WERI-Rb-1 (cell line): ENCODE measurements around the gene SLC25A6.
A peak's percentile ranks its signal among the peaks of the same experiment; 100 is the strongest.
"Not testable (repeated sequence)": the region's sequence is repeated elsewhere in the genome, so short reads cannot be mapped to it uniquely, and the experiment has no call there.

ENCODE experiments used
- DNase-seq: peaks from one replicate; pipeline ENCODE4 v3.0.0-alpha.2; 2020
- H3K27ac ChIP-seq: fragments of 250-450 bp; sonication (Bioruptor Pico); 2 replicates; pipeline ENCODE4 v1.5.1; 2020; ENCODE audit warnings: mild to moderate bottlenecking, moderate library complexity
- H3K27me3 ChIP-seq: fragments of 250-450 bp; sonication (Bioruptor Pico); 2 replicates; pipeline ENCODE4 v1.5.1; 2021; ENCODE audit warnings: mild to moderate bottlenecking, low read depth, moderate library complexity; ENCODE audit not compliant: insufficient read depth, severe bottlenecking
- H3K36me3 ChIP-seq: fragments of 250-450 bp; sonication (Bioruptor Pico); 2 replicates; pipeline ENCODE4 v1.5.1; 2020; ENCODE audit warnings: mild to moderate bottlenecking, moderate library complexity
- H3K4me3 ChIP-seq: 2 replicates; pipeline ENCODE4 v1.5.1; 2011; ENCODE audit warnings: low read depth, mild to moderate bottlenecking, control low read depth, low read length
- H3K9me3 ChIP-seq: fragments of 250-450 bp; sonication (Bioruptor Pico); 2 replicates; pipeline ENCODE4 v1.5.1; 2021; ENCODE audit warnings: mild to moderate bottlenecking, moderate library complexity; ENCODE audit not compliant: severe bottlenecking
- CTCF ChIP-seq: IDR thresholded peaks from 2 replicates; pipeline ENCODE4 v1.5.1; 2011; ENCODE audit warnings: low read depth, mild to moderate bottlenecking, control low read depth, inconsistent platforms, low read length

The SLC25A6 gene

GRCh38 chrX:1385253-1386223 is 6.4 kb downstream of the SLC25A6 start:
- Histone ChIP-seq H3K36me3 (peaks cover 82% of the 10 kb centered on the region), H3K4me3 (no peak overlapping the region), H3K27ac (no peak overlapping the region), H3K27me3 (no peaks in the 10 kb centered on the region), H3K9me3 (no peaks in the 10 kb centered on the region)
- DNase-seq, result no peak
- TF ChIP-seq CTCF, result no peak

- no peak for TF ChIP-seq CTCF
- DNase-seq, result no peak
- Histone ChIP-seq H3K9me3 (no peaks in the 10 kb centered on the region), H3K27ac (no peak overlapping the region), H3K4me3 (no peak overlapping the region), H3K27me3 (no peaks in the 10 kb centered on the region), H3K36me3 (peaks cover 75% of the 10 kb centered on the region)
Observed at GRCh38 chrX:1384658-1385252, 7.2 kb downstream of the SLC25A6 start.

- TF ChIP-seq CTCF, result no peak
- no peak for DNase-seq
- Histone ChIP-seq H3K27me3 (no peaks in the 10 kb centered on the region), H3K27ac (no peak overlapping the region), H3K36me3 (peaks cover 35% of the 10 kb centered on the region), H3K9me3 (no peaks in the 10 kb centered on the region), H3K4me3 (no peak overlapping the region)
Observed at GRCh38 chrX:1380672-1381233, 11.2 kb downstream of the SLC25A6 start.

- Histone ChIP-seq H3K4me3 (no peak overlapping the region), H3K9me3 (no peaks in the 10 kb centered on the region), H3K36me3 (peaks cover 13% of the 10 kb centered on the region), H3K27ac (no peak overlapping the region), H3K27me3 (no peaks in the 10 kb centered on the region)
- TF ChIP-seq CTCF, result no peak
- no peak for DNase-seq
Observed at GRCh38 chrX:1378306-1378759, 13.6 kb downstream of the SLC25A6 start.

GRCh38 chrX:1368385-1368698 is 23.6 kb downstream of the SLC25A6 start:
- no peaks in the 10 kb centered on the region for H3K27me3 ChIP-seq
- no peak for TF ChIP-seq CTCF
- H3K4me3 ChIP-seq, result no peak overlapping the region
- peaks cover 3% of the 10 kb centered on the region for H3K36me3 ChIP-seq
- H3K27ac ChIP-seq, result peak overlapping the region; percentile 40; the same call in 1 of the 2 replicates
- no peak for DNase-seq
- no peaks in the 10 kb centered on the region for H3K9me3 ChIP-seq

GRCh38 chrX:1366363-1366762 is 25.6 kb downstream of the SLC25A6 start:
- H3K27me3 ChIP-seq, H3K9me3 ChIP-seq, DNase-seq, H3K4me3 ChIP-seq, H3K27ac ChIP-seq, H3K36me3 ChIP-seq: not testable (repeated sequence)
